ENCODE results near the gene WDR70.

DNA sequence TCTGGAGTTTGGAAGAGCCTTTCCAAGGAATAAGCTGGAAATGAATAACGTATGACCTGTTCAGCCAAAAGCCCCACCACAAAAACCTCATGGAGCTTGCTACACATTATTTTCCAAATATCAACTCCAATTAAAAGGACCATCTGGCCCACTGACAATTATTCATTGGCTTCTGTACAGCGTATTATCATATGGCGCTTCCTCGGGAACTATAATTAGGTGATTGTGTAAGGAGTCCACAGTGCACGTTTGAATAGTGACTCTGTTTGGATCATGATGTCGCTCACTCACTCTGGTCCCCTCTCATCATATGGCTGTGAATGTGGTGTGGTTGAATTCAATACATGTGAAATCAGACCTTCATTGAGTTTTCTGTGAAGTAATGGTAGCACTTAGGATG lies 408.6 kb downstream of the WDR70 start:
- TF ChIP-seq, protein P1, sequence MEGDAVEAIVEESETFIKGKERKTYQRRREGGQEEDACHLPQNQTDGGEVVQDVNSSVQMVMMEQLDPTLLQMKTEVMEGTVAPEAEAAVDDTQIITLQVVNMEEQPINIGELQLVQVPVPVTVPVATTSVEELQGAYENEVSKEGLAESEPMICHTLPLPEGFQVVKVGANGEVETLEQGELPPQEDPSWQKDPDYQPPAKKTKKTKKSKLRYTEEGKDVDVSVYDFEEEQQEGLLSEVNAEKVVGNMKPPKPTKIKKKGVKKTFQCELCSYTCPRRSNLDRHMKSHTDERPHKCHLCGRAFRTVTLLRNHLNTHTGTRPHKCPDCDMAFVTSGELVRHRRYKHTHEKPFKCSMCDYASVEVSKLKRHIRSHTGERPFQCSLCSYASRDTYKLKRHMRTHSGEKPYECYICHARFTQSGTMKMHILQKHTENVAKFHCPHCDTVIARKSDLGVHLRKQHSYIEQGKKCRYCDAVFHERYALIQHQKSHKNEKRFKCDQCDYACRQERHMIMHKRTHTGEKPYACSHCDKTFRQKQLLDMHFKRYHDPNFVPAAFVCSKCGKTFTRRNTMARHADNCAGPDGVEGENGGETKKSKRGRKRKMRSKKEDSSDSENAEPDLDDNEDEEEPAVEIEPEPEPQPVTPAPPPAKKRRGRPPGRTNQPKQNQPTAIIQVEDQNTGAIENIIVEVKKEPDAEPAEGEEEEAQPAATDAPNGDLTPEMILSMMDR (IDR thresholded peaks at IDR 0.05), result no peak
- no peak for TF ChIP-seq POLR2A (IDR thresholded peaks at IDR 0.05)
